Measurements from ENCODE around the gene PAK2.
"Not testable (repeated sequence)": the region's sequence is repeated elsewhere in the genome, so short reads cannot be mapped to it uniquely, and the experiment has no call there.

PAK2 gene

DNA sequence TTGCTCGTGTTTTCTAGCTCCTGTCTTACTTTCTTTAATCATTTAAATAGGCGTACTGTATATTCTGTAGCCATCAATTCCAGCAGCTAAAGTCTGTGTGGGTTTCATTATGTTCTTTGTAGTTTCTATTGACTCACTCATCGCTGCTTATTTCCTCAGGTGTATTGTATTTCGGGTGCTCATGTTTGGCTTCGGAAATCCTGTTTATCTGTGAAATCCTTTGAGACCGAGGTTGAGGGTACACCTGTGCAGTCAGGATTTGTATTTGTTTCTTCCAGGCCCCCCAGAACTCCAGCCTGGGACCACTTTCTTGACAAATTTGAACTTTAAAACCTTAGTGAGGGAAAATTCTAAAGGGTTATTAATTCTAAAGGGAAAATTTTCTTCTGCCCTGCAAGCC lies 2.0 kb upstream of the PAK2 start:
- DNase-seq: no peak

DNA sequence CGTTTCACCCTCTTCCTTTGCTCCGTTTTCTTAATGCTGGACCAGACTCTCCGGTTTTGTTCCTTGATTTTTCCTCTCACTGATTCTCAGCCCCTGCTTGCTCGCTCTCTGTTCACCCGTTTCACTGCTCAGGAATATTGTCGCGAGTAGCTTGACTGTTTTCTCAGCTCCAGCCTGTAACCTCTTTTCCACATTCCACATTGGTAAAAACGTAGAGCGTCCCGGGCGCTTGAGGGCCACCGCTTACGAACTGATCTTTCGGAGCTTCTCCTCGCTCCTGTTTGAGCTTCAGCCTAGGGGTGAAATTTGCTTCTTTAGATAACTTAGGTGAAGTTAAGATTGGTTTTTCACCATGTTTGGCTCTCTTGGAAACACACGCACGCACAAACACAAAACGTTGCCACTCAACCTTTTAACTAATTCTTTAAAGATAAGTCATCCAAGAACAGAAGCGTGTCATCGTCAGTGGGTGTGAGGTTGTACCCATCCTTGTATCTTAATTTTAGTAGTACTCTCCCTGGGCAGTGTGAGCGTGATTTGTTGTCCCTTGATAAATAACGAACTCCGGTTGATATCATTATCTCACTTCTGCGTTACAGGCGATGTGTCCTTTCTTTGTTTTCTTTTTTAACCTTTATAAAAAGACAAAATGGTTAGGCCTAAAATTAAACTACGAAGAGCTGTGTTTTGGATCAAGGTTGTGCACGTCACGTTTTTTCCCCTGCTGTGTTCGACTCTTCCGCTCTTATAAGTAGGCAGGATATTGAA lies 1.0 kb downstream of the PAK2 start:
- DNase-seq: peak; percentile 37

DNA sequence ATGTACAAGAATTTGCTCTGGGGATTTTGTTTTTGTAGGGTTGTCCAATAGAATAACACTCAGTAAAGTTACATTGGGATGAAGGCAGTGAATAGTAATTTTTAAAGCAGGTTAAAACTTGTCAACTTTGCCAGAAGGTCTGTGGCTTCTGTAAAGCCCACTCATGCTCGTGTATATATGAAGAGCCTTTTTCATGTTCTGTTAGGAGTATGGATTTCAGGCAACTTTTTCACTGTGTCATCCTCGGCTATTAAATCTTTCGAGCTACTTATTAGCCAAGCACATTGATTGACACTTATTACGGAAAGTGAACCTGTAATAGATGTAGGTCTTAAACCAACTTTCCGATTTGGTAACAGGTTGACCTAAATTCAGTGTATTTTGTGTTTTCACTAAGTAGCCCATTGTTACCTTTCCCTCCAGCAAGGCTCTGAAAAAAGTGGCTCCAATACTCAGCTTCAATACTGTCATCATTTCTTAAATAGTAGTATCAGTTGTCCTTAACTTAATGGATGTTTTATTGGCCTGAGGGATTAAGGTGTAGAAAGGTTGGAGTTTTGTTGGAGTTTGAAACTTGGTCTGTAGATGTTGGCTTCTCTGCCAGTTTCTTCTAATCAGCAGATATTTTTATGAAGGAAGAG lies 1.7 kb downstream of the PAK2 start:
- DNase-seq: no peak

DNA sequence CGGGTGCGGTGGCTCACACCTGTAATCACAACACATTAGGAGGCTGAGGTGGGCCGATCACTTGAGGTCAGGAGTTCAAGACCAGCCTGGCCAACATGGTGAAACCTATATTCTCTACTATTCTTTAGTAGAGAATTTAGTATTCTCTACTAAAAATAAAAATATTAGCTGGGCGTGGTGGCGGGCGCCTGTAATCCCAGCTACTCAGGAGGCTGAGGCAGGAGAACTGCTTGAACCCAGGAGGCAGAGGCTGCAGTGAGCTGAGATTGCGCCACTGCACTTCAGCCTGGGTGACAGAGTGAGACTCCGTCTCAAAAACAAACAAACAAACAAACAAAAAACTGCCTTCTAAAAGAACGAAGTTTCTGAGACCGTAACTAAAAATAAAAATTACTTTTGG lies 3.9 kb downstream of the PAK2 start:
- DNase-seq: not testable (repeated sequence)

DNA sequence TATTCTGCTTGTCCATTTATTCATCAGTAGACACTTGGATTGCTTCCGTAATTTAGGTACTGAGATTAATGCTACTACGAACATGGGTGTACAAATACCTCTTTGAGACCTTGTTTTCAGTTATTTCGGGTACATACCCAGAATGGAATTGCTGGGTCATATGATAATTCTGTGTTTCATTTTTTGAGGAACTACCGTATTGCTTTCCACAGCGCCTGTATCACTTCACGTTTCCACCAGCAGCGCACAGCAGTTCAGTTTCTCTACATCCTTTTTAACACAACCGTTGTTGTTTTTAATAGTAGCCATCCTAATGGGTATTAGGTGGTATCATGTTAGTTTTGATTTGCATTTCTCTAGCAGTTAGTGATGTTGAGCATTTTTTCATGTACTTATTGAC lies 9.5 kb downstream of the PAK2 start:
- no peak for DNase-seq

DNA sequence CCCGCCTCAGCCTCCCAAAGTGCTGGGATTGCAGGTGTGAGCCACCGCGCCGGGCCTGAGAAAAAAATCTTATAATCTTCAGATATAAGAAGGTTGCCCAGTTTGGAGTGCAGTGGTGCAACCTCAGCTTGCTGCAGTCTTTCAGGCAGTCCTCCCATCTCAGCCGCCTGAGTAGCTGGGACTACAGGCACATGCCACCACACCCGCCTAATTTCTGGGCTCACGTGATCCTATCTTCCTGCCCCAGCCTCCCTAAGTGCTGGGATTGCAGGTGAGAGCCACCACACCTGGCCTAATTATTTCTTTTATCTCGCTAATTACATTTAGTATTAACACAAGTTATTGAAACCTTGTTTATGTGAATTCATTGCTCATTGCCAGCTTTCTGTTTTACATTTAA lies 13.5 kb downstream of the PAK2 start:
- no peak for DNase-seq

DNA sequence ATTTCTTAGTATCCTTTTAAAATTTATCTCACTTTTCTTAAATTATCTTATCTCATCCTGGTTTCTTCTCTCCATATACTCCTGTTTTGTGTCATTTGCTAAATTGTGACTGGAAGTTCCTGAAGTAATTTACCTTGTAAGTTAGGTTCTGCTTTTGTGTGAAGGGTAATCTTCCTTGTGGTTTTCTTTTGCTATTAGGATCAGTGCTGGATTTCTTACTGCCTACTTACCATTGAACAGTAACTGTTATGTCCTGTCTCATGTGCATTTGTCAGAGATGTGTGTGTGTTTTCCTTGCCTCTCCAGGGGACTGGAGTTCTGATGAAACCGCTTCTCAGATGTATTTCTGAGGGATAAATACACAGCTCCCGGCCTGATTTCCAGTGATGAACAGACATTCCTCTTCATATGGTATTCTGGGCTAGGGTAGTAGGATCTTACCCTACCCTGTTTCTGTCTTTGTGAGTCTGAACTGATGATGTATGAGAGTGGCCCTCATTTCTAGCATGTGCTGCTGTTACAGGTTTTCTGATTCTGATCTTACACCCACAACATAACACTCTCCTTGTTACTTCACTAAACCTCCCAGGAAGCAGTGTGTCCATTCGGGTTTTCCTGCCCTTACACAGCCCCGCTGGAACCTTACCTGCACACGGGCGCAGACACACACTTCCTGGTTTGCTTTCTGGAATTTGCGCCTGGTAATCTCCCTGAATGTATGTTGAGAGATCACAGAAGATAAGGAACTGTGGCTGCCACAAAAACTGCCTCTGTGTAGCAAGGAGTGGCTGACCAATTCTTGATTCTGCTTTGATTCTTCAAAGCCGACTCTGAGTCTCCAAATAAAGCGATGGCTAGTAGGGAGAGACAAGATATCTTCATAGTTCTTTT lies 14.7 kb downstream of the PAK2 start:
- DNase-seq: no peak

DNA sequence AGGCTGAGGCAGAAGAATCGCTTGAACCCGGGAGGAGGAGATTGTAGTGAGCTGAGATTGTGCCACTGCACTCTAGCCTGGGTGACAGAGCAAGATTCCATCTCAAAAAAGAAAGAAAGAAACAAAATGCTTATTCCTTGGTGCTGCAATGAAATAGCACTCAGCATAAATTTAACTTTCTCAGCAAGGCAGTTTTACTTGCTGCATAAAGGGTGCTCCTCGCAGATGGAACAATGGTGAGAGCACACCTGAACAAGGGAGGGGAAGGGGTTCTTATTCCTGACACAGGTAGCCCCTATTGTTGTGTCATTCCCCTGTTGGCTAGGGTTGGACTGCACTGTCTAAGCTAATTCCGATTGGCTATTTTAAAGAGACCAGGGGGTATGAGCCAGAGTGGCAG lies 17.1 kb downstream of the PAK2 start:
- no peak for DNase-seq

DNA sequence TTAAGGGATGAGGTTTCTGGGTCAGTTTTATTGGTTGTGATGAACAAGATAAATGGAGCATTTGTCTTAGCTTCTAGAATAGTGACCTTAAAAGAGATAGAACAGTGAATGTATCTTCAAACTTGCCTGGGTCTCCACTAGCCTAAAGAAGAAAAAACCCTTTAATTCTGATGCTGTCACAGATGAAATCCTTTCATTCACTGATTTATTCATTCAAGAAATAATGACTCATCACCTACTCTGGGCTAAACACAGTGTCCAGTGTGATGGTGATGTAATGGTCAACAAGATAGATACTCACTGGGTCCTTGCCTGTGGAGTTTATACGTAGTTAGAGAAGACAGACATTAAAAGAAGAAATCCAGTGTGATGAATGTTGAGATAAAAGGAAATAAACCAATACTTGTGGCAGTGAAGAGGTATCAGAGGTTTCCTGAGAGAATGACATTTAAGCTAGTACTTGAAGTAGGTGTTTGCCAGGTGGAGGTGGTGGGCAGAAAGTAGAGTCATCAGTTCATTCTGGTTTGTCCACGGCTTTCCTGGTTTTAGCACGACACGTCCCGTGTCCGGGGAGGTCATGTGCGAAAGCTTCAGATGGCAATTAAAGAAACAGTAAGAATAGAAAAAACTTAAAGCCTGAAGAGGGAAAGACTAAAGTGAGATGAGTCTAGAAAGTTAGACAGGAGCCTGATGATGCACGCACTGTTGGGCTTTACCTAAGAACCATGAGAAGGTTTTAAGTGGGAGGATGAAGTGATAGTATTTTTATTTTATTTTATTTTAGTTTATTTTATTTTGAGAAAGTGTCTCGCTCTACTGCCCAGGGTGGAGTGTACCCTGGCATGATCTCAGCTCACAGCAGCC lies 18.5 kb downstream of the PAK2 start:
- DNase-seq: no peak

DNA sequence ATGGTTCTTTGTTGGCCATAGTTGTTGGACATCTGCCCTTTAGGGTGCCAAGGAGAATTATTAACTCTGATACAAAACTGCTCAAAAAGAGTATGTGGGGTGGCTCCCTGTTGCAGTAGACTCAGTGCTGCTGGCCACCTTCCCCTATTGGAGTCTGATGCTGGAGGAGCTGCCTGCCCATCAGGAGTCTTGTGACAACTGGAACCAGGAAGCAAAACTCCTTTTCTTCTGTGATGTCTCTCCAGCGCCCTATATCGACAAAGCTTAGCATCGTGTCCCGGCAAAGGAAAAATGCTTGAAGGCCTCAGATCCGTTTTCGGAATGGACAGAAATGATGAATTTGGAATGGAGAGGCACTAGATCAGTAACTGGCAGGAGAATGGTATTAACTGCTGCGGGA lies 23.5 kb downstream of the PAK2 start:
- DNase-seq: no peak

DNA sequence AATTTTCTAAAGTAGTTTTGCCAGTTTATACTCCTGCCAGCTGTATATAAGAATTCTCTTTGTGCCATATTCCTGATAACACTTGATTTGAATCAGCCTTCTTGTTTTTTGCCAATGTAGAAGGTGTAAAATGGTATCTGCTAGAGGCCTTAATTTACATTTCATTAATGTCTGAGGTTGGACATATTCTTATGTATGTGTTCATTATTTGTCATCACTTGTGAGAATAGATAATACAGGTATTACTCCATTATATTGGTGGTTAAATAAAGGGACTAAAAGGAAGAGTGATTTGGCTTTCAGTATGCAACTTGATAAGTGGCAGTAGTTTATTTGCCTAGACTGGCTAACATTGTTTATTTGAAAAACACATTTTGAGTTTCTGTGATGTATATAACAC lies 25.8 kb downstream of the PAK2 start:
- no peak for DNase-seq

DNA sequence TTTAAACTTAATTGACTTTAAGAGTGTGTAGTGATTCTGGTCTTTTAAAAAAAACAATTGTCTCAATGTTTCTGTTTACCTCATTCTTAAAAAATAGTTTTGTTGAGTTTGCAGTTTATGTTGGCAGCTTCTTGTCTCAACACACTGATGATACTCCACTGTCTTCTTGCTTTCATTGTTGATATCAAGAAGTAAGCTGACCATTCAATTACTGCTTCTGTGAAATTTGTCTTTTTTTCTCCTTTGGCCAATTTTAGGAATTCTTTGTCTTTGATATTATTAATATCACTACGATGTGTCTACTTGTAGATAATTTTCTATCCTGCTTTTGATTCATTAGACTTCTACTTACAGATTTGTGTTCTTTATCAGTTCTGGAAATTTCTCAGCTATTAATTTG lies 31.4 kb downstream of the PAK2 start:
- DNase-seq: no peak

DNA sequence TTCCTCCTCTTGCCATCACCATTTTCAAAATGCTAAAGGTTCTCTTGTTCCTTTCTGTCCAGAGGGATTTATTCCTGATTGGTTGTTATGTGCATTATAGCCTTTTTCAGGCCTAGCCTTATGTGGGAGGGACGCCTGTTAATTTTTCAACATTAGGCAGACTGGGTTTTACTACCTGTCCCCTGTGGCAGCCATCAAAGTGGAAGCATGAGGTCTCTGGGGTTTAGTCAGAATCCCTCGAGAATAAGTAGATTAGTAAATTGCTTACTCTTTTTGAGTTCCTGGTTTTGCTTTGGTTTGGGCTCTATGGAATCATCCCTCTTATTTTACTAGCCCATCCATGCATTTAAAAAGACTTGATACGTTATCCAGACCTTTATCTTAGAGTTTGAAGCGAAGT lies 32.4 kb downstream of the PAK2 start:
- no peak for DNase-seq

DNA sequence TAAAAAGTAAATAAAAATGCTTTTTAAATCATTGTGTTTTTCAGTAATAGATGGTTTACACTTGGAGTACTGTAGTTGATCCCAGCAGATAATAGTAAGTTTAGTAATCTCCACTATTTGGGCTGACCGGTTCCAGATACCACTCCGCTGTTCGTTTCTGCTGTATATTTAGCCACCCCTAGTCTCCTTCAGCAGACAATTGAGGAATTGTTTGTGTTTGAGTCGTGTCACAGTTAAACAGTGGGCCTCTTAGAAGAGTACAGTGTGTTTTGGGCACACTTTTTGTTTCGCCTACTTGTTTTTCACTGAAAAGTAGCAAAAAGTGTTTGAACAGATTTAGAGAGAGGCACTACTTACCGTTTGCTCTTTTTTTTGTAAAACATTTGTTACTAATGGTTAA lies 33.2 kb downstream of the PAK2 start:
- no peak for DNase-seq

DNA sequence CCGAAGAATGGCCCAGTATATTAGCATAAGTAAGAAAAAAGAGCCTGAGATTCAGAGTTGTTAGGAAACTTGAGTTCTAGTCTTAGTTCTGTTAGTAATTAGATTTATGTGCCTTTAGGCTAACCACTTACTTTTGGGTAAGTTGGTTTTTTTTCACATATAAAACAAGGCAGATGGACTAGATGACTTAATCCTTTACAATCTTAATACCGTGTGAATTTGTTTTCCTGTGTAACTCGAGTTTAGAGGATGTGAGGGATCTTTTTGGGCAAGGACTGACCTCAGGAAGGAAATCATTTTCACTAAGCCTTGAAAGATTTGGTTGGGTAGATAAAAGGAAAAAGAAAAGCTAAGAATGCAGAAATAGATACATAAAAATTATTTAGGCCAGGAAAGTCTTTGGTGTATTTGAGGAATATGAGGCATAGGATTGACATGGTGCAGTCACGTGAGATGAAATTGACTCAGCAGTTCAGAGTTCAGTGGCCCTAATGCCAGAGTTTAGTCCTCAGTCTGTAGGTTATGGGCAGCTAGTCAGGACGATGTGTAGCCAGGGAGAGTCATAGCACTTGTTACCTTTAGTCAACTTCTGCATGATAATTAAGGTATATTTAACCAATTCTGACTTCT lies 34.6 kb downstream of the PAK2 start:
- no peak for DNase-seq

DNA sequence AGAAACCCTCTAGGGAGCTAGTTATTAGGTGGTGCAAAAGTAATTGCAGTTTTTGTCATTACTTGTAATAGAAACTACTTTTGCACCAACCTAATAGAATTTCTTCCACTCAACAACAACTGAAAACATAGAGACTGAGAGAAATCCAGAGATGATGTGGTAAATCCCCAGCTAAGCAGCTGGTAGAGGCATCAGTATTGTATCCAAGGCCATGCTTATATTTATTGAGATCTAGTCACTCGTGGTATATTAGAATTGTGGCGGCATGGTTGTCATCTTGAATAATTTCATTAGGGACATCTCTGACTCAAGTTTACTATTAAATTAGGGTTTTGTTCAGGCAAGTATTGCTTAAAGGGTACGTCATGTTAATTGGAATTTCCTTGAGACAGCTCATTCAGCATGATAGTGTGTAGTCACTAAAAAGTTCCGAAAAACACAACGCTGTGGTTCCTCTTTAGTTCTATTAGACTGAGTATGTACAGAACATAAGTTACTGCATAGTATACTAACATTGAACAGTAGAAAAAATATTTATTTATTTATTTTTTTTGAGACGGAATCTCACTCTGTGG lies 35.3 kb downstream of the PAK2 start:
- DNase-seq: no peak

DNA sequence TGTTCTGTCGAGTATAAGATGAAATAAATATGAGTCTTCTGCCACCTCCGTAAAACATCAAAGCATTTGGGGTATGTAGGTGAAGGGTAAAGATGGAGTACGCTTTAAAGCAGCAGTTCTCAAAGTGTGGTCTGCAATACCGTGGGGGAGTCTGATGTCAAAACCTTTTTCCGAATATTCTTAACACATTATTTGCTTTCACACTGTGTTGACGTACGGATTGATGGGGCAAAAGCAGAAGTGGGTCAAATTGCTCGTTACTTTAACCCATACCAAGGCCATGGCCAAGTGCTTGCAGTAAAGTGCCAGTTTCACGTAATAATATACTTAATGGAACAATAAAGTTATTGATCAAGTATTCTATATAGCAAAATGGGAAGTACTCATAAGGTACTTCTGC lies 36.3 kb downstream of the PAK2 start:
- DNase-seq: no peak

DNA sequence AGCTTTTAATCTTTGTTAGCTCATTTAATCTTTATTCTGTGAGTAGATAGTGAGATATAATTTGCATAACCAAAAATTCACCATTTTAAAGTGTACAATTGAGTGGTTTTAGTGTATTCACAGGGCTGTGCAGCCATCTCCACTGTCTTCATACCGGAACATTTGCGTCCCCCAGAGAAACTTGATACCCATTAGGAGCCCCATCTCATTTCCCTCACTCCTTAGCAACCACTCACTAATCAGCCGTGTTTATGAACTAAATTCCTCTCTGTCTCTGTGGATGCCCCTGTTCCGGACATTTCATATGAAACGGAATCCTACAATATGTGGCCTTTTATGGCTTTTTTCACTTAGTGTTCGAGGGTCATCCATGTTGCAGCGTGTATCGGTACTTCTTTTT lies 38.2 kb downstream of the PAK2 start:
- no peak for DNase-seq

DNA sequence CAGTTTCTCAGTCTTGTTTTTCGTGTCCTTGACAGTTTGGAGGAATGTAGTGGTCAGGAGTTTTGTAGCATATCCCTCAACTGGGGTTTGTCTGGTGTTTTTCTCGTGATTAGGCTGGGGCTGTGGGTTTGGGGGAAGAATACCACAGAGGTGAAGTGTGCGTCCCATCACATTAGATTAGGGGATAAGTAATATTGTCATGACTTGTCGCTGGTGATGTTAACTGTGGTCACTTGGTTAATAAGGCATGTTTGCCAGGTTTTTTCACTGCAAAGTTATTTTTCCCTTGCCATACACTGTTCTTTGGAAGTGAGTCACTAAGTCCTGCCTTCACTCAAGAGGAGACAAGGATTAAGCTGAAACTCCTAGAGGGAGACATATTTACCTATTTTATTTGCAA lies 39.1 kb downstream of the PAK2 start:
- DNase-seq: no peak

DNA sequence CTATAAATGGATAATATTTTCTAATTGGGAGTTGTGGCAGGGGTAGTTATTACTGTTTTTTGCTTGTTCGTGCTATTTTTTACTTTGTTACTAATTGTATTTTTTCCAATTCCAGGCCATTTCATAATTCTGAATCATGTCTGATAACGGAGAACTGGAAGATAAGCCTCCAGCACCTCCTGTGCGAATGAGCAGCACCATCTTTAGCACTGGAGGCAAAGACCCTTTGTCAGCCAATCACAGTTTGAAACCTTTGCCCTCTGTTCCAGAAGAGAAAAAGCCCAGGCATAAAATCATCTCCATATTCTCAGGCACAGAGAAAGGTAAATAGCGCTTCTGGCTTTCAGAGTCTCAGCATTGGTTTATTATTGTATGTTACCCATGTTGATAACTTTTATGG lies 42.9 kb downstream of the PAK2 start:
- DNase-seq: no peak

DNA sequence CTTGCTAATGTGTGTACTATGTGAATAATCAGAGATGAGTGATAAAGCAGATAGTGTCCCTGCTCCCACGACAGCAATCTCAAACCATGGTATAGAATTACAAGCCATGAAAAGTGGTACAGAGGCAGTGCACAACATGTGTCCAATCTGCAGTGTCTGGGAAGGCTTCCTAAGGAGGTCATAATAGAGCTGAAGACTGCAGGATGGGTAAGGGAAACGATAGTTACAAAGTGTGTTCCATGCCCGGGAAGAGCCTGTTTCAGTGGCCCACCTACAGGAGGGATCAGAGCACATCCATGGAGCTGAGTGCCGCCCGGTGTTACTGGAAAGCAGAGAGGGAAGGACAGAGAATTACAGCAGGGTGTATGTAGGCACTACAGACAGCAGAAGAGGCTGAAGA lies 48.9 kb downstream of the PAK2 start:
- DNase-seq: no peak

DNA sequence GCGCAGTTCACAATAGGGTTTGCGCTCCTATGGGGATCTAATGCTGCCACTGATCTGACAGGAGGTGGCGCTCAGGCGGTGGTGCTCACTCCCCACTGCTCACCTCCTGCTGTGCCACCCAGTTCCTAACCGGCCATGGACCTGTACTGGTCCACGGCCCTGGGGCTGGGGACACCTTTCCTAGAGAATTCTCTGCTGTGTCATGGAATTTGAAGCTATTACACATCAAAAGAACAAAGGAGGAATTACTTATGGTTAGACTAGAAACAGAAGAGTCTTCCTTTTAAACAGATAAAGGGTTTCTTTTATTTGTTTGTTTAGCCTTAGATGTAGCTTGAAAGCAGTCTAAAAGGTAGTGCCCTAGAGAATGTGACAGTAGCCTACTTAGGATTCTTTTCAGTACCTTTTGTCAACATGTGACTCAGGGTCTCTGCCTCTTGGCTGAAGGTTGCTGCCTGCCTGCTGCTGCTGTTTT lies 50.3 kb downstream of the PAK2 start:
- no peak for DNase-seq
